GM10248 (cell line): Measurements from ENCODE around the gene VEGFB.
A peak's percentile ranks its signal among the peaks of the same experiment; 100 is the strongest.

Experiments used
- CTCF ChIA-PET: fragments of 300-600 bp; sonication (Branson Sonifier 250); formaldehyde crosslinking; extraction: SDS; loops from one replicate; lab custom pipeline; 2021; ENCODE audit warnings: antibody characterized with exemption; lab: Yijun Ruan, JAX
- POLR2A ChIA-PET: fragments of 350-650 bp; sonication (Branson Sonifier 250); formaldehyde crosslinking; extraction: SDS; loops from one replicate; lab custom pipeline; 2020; ENCODE audit warnings: antibody characterized with exemption; lab: Yijun Ruan, JAX
- DNase-seq: peaks from one replicate; pipeline ENCODE4 v3.0.0; 2012; ENCODE audit errors: extremely low spot score
- TF ChIP-seq, protein P1 (sequence below): IDR thresholded peaks from 2 replicates; pipeline ENCODE4 v1.5.1; 2012; ENCODE audit warnings: mild to moderate bottlenecking, low read depth; ENCODE audit errors: extremely low read depth, missing control alignments, control extremely low read depth

VEGFB gene

GRCh38 chr11:64237484-64237951 lies 3.1 kb downstream of the VEGFB start:
- ChIA-PET CTCF (interaction anchor here (1.1 to 30.9 kb wide), 4 partner anchors 8 to 27 kb away, joined by 3 to 368 read pairs (median 10); partner anchors contain the start of genes FERMT3, NUDT22 and TRPT1), POLR2A (no interaction called here)
- DNase-seq: no peak
- TF ChIP-seq, protein P1, sequence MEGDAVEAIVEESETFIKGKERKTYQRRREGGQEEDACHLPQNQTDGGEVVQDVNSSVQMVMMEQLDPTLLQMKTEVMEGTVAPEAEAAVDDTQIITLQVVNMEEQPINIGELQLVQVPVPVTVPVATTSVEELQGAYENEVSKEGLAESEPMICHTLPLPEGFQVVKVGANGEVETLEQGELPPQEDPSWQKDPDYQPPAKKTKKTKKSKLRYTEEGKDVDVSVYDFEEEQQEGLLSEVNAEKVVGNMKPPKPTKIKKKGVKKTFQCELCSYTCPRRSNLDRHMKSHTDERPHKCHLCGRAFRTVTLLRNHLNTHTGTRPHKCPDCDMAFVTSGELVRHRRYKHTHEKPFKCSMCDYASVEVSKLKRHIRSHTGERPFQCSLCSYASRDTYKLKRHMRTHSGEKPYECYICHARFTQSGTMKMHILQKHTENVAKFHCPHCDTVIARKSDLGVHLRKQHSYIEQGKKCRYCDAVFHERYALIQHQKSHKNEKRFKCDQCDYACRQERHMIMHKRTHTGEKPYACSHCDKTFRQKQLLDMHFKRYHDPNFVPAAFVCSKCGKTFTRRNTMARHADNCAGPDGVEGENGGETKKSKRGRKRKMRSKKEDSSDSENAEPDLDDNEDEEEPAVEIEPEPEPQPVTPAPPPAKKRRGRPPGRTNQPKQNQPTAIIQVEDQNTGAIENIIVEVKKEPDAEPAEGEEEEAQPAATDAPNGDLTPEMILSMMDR: no peak

DNA sequence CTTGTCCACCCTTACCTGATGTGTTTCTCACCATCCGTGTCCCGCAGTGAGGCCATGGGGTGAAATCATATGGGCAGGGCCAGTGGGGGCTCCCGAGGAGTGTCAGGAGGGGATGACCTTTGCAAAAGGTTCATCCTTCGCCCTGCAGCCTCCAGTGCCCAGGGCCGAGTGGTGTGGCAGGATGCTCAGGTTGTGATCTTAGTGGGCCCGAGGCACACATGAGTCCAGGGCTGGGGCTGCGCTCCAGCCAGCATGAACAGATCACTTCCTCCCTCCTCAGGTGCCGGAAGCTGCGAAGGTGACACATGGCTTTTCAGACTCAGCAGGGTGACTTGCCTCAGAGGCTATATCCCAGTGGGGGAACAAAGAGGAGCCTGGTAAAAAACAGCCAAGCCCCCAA lies 3.7 kb downstream of the VEGFB start:
- no peak for DNase-seq
- CTCF ChIA-PET: interaction anchor here (1.1 to 30.9 kb wide), 3 partner anchors 12 to 28 kb away, joined by 3 to 368 read pairs (median 16); partner anchors contain the start of genes FERMT3, NUDT22 and TRPT1
- TF ChIP-seq, protein P1: no peak
- POLR2A ChIA-PET: interaction anchor here (1.2 kb wide), 1 partner anchor 57 kb away, joined by 3 read pairs; no protein-coding TSS in a partner anchor

GRCh38 chr11:64238999-64239398 lies 4.6 kb downstream of the VEGFB start:
- TF ChIP-seq, protein P1: no peak
- no peak for DNase-seq
- CTCF ChIA-PET: interaction anchor here (3.9 to 30.9 kb wide), 2 partner anchors 12 to 29 kb away, joined by 27 to 368 read pairs; partner anchors contain the start of genes FERMT3 and PLCB3
- POLR2A ChIA-PET: interaction anchor here (1.1 to 1.2 kb wide), 2 partner anchors 53 to 58 kb away, joined by 3 to 4 read pairs; partner anchors contain the start of gene STIP1

- TF ChIP-seq, protein P1: no peak
- peak; percentile 73 for DNase-seq
- POLR2A ChIA-PET: interaction anchor here (1.1 kb wide), 1 partner anchor 54 kb away, joined by 4 read pairs; the partner anchor contains the start of gene STIP1
- CTCF ChIA-PET: interaction anchor here (1.4 to 30.9 kb wide), 3 partner anchors 11 to 65 kb away, joined by 4 to 368 read pairs (median 27); partner anchors contain the start of genes FERMT3 and PLCB3
Measured at GRCh38 chr11:64239662-64240434, 5.5 kb downstream of the VEGFB start.

- peak; percentile 93 for DNase-seq
- ChIA-PET POLR2A (interaction anchor here (0.6 to 1.6 kb wide), 12 partner anchors 9 to 1890 kb away, joined by 3 to 13 read pairs (median 5); partner anchors contain the start of genes FERMT3, NUDT22, PRDX5 and STIP1), CTCF (interaction anchor here (0.8 to 30.9 kb wide), 5 partner anchors 10 to 91 kb away, joined by 3 to 368 read pairs (median 5); partner anchors contain the start of genes FERMT3, NUDT22, PLCB3 and TRPT1)
- TF ChIP-seq, protein P1: no peak
Measured at GRCh38 chr11:64240435-64241240, 6.3 kb downstream of the VEGFB start, which contains the start of gene FKBP2. Gene FKBP2, plus strand, starts transcription at chr11:64241095. Its CDS starts 1,293 bp downstream, at chr11:64242388.
